Muscle of back (tissue), 11 donors: Measurements from ENCODE around the gene SKP1. TPM values are rescaled to one million over a fixed set of nuclear protein-coding genes. Genes with fewer than 3 reads are reported as not detected.
"Not testable (repeated sequence)": the region's sequence is repeated elsewhere in the genome, so short reads cannot be mapped to it uniquely, and the experiment has no call there.

Experiments used
- DNase-seq, 3 donors: peaks; one replicate each; pipeline versions ENCODE4 v3.0.0 to v3.0.0-alpha.2; 2013
- polyA plus RNA-seq, 10 donors: library from polyadenylated mRNA; unstranded; fragments of 120-200 nt; gene quantifications; one replicate each; pipeline ENCODE4 v1.2.1, GENCODE V29; 2013; ENCODE audit not compliant: insufficient read length in 10 of 10

The SKP1 gene
- polyA plus RNA-seq, 10 donors = 378 to 456 (median 405) TPM

GRCh38 chr5:134184155-134185135, 7.7 kb upstream of the SKP1 start:
- DNase-seq = peak; percentile 31 to 70 (median 66)

DNA sequence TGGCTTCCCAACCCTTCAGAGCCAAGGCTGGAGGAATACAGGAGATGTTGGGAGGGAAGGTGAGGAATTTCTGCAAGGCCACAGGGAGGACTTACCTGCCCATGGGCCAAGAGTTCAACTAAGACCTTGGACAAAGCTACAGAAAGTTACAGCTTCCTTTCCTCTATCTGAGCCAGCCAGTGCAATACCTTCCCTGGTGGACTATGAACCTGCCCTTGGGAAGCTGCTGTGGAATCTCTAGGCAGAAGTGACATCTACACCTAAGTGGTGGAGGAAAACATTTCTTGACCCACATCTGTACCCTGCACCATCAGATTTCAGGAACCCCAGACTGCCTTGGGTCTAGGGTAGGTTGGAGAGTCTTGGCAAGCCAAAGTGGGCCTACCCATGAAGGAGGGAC, 6.7 kb upstream of the SKP1 start:
- DNase-seq = no peak

DNA sequence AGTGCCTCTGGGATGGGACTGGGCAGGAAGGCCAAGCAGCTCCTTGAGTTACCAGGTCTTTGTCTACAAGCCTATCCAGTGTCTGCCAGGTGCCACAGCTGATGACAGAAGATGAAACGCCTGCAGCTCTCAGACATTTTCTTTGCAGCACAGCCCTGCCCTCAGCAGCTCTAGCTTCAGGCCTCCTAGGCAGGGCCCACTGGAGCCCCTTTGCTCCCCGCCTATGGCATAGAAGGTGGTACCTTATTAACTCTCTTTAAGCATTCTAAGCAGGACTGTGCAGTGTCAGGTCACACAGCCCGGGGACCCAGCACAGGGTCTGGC, 1.3 kb upstream of the SKP1 start:
- DNase-seq = no peak

DNA sequence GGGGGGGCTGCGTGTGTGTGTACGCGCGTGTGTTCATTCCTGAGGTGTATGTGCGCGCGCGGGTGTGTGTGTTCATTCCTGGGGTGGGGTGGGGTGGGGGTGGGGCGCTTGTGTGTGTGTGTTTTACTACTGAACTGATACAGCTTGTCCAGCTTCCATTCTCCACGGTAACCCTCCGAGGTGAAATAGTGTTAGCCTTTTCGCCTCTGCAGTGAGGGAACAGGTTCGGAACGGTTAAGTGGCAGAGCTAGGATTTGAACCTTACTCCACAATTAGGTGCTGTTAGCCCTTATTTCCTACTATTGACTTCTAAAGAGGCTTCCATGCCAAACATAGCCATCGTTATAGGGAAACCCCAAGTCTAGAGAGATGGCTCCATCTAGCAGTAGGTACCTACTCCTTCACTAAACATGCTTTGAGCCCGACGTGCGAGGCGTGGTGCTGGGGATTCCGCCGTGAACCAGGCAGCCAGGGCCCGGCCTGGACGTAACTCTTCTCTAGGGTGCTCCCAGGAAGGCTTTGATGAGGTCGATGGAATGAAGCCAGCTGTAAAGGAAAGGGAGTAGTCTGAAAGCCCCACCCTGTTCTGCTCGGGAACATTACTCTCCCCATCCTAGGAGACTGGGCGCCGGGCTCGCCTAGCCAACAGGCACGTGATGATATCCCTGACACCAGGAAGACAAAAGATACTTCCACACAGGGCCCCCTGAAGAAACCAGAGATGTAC, 782 bp upstream of the SKP1 start:
- peak; percentile 22 to 64 (median 45) for DNase-seq

GRCh38 chr5:134175921-134176510, 734 bp downstream of the SKP1 start:
- peak in 1 of 3 donors; percentile 7 for DNase-seq

DNA sequence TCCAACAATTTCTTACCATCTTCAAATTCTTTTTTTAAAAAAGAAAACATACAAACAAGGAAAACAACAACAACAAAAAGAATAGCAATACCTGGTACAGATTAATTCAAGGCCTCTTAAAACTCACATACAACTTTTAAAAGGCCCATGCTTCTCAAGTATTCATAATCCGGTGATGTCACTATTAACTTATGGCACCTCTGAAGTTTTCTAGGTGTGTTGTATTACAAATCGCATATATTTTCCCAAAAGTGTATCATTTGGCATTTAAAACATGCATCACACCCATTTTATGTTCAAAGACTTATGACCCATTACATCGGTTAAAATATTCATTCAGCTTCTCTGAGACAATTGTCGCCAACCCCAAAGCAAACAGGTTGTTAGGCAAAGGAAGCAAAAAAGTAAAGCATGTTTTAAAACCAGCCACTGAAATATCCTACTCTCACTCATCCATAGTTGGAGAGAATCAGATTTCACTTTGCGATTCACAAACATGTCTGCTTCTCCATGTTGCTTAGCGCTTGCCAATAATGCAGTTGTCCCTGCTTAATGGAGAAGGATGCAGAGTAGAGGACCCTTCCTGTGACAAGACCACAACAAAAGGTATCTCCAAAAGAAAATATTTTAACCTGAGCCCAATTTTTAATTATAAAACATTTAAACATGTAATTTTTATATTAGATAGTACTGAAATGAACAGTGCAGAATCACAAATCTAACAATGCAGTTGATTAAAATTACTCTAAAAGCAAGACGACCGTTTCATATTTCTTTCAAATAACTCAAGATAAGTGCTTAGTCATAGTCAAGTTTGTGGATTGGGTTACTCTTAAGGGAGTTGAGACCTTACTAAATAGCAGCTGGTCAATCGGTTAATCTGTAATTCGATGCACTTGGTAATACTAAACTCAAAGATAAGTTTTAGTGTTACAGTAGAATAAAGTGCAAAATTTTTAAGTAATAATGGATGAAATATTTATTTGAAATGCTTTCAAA, 1.6 kb downstream of the SKP1 start:
- DNase-seq = peak; percentile 14 to 48 (median 21)

DNA sequence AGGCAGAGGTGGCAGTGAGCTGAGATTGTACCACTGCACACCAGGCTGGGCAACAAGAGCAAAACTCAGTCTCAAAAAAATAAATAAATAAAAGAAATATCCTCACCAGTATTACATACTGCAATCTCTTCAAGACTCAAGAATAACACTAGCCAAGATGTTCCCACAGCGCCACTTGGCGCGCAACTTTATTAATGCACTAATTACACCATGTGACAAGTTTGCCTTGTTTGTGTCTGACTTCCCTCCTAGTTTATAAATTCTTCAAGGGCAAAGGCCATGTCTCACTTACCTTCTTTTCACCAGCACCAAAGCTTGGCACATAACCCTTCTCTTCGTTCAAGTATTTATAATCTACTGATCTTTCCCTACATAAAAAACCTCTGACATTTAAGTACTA, 4.8 kb downstream of the SKP1 start:
- no peak for DNase-seq

GRCh38 chr5:134162592-134162991, 14.2 kb downstream of the SKP1 start:
- no peak for DNase-seq

DNA sequence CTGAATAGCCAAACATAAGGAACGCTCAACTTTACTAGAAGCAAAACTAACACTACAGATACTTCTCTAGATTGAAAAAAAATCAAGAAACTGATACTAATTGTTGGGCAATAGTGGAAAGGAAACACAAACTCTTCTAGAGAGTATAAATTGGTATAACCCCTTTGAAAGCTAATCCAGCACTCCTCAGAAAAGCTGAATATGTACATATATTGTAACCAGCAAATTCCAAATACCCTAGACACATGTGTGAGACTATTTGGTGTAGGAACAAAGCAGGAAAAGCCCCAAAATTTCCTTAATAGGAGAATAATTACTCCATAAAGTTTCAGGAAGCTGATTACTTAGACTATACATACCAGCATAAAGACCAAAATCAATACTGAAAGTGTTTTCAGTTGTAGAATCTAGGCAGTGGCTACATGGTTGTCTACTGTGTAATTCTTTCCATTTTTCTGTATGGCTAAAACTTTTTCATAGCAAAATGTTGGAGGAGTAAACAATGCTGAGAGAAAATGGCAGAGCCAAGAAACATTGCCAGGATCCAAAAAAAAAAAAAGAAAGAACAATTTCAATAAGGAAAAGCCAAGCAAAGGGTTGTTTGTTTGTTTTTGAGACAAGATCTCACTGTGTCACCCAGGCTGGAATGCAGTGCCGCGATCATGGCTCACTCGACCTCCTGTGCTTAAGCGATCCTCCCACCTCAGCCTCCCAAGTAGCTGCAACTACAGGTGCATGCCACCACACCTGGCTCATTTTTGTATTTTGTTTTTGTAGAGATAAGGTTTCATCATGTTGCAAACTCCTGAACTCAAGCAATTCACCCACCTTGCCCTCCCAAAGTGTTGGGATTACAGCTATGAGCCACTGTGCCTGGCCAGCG, 15.0 kb downstream of the SKP1 start:
- no peak for DNase-seq

DNA sequence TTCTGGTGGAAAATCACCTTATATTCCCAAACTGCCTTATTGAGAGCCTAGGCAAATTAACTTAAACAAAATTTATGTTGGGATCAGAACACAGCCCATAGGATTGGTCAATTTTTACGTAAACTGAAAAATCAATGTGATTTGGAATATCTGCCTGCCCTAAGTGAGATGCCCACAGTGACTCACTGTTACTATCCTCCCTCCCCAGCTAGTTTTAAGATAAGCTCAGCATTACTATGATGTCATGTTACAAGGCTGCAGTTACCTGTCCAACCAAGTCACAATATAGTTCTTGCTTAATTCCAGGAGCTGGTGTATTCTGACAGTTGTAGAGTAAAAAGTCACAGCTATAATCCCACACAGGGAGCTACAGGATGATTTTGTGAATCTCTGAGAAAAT, 23.1 kb downstream of the SKP1 start:
- no peak for DNase-seq

GRCh38 chr5:134153241-134153640, 23.5 kb downstream of the SKP1 start:
- DNase-seq = no peak

- DNase-seq = not testable (repeated sequence)
Measured at GRCh38 chr5:134152173-134152832, 24.4 kb downstream of the SKP1 start.

DNA sequence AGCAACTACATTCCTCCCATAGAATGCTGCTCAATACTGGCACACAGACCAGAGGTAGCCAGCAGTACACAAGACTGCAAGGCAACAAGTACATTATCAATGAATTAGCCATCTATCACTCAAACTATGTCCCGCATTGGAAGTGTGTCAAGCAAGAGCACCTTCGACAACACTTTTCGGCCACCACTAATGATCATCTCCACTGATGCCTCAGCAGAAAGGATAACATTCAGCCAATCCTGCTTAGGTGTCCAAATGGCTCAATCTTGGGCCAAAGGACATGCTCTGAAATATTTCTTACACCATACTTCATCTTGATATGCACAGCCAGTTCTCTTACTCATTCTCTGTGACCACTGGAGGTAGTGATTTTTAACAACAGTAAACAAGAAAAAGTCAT, 25.0 kb downstream of the SKP1 start:
- no peak for DNase-seq

GRCh38 chr5:134149571-134150303, 27.0 kb downstream of the SKP1 start:
- DNase-seq = no peak

- no peak for DNase-seq
Measured at GRCh38 chr5:134148986-134149539, 27.7 kb downstream of the SKP1 start.

DNA sequence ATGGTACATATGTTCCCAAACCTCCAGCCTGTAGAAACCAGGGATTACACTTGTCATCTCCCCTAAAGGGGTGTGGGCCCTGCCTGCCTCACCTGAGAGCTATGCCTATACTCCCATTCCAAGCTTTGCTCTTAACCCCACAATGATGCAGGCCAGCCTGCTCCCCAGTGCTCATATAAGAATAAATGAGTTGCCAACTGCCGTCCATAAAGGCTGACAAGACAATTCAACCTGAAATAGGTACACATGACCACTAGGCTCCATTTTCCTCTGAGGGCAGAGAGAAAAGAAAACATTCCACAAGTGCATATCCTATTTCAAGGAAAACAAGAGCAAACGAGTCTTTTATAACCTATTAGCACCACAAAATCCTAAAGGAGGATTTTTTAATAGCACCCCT, 28.4 kb downstream of the SKP1 start:
- DNase-seq = no peak

DNA sequence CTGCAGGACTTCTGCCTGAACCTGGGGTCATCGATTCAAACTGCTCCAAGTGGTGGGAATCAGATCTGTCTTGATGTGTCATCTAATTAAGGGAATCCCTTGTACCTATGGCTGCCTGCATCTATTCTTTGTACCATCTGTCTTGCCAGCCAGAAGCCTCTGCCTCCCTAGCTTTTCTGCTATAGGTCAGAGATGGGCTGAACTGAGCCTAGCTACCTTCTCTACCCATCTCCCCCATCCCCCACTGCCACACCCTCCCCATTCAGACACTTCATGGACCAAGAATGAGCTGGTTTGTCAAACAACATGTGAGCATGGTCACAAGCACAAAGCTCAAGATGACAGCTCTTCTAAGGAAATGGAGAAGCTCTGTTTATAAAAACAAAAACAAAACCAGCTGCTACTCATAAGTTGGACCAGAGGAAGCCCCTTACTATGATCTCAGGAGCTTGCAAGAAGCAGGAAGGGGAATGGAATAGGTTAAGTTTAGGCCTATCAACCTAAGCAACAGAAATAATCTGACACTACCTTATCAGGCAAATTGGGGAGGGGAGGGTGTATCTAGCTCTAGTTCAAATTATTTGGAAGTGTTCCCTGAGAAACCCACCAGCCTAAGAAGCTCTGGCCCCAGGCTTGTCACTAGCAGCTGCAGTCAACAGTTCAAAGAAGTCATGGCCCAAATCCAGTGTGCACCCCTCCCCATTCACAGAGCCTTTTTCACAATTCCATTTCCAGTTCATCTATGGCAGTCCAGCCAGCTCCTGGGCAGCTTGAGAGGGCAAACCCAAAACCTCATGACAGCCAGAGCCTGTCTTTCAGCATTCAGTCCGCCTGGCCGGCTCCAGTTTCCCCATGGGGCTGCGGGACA, 29.9 kb downstream of the SKP1 start:
- no peak for DNase-seq
